ENCODE data around the gene DXO. TPM values are rescaled to one million over a fixed set of nuclear protein-coding genes. Genes with fewer than 3 reads are reported as not detected.

The DXO gene
- total and polyA plus RNA-seq, 2 of the 13 experiments (the other 11 are each of a cell fraction or from before 2014, with no cell fraction given), result 18.6 to 26.2 TPM

GRCh38 chr6:31958412-31958740, 13.6 kb downstream of the DXO start (continued):
- TF ChIP-seq THAP8 (CRISPR knock-in tag; IDR thresholded peaks at IDR 0.05; ENCODE audit: borderline replicate concordance) (0 out of 2 replicates have a peak, but pooled peaks have one; percentile 61), ZNF724P (CRISPR knock-in tag; IDR thresholded peaks at IDR 0.05; ENCODE audit: borderline replicate concordance) (0 out of 2 replicates have a peak, but pooled peaks have one; percentile 44), BCL3 (CRISPR knock-in tag; IDR thresholded peaks at IDR 0.05) (0 out of 2 replicates have a peak, but pooled peaks have one; percentile 12), ZNF24 (IDR thresholded peaks at IDR 0.05) (no peak), ZBTB4 (CRISPR knock-in tag; IDR thresholded peaks at IDR 0.05; ENCODE audit: borderline replicate concordance) (0 out of 2 replicates have a peak, but pooled peaks have one; percentile 16), USF2 (IDR thresholded peaks at IDR 0.05; ENCODE audit: low read depth, low read length) (no peak), USF2 (CRISPR knock-in tag; IDR thresholded peaks at IDR 0.05; ENCODE audit: borderline replicate concordance) (no peak), DPF2 (CRISPR knock-in tag; IDR thresholded peaks at IDR 0.05; ENCODE audit: borderline replicate concordance, low read depth) (0 out of 2 replicates have a peak, but pooled peaks have one; percentile 42), GLI4 (CRISPR knock-in tag; IDR thresholded peaks at IDR 0.05; ENCODE audit: borderline replicate concordance) (peak; percentile 15; the same call in 1 of the 2 replicates), ZBTB8A (CRISPR knock-in tag; IDR thresholded peaks at IDR 0.05; ENCODE audit: borderline replicate concordance, low read depth) (0 out of 2 replicates have a peak, but pooled peaks have one; percentile 17), ZNF607 (CRISPR knock-in tag; IDR thresholded peaks at IDR 0.05; ENCODE audit: borderline replicate concordance) (0 out of 2 replicates have a peak, but pooled peaks have one; percentile 63), ZNF781 (CRISPR knock-in tag; IDR thresholded peaks at IDR 0.05; ENCODE audit: borderline replicate concordance, not compliant biosample characterization) (no peak), ZBTB44 (CRISPR knock-in tag; IDR thresholded peaks at IDR 0.05) (no peak), ZNF691 (CRISPR knock-in tag; IDR thresholded peaks at IDR 0.05; ENCODE audit: borderline replicate concordance, low read depth) (peak; percentile 60), ZBTB39 (CRISPR knock-in tag; IDR thresholded peaks at IDR 0.05) (peak; percentile 83; the same call in 1 of the 2 replicates)

Data from HepG2 (cell line).